ENCODE results near the gene COL13A1.

Gene COL13A1

DNA sequence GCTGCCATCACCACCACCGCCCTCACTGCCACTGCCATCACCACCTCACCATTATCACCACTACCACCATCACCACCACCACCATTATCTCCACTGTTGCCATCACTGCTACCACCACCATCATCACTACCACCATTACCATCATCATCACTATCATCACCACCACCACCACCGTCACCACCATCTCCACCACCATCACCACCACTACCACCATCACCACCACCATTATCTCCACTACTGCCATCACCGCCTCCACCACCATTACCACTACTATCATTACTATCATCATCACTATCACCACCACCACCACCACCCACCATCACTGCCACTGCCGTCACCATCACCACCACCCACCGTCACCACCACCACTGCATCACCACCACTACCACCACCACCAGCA is 9.9 kb upstream of the COL13A1 start:
- no peak for DNase-seq (ENCODE audit: low read depth in 2 of 2)

DNA sequence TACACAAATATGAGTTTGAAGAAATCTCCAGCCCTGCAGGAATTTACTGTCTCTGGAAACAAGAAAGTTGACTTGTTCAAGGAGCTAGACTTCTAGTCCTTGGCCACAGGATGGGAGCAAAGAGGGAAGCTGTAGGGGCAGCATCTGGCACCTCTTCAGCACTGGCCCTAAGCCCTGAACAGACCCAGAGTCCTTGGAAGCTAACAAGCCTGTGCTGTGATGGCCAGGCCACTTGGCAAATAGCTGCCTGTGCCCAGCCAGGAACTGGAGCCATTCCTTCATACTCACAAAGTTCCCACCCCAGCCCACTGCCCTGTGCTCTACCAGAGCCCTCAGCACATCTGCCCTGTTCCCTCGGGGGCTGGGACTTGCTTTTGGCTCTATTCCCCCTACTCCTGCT is 9.4 kb upstream of the COL13A1 start:
- DNase-seq (ENCODE audit: low read depth in 2 of 2), result no peak

- no peak for DNase-seq (ENCODE audit: low read depth in 2 of 2)
These were observed 7.0 kb upstream of the COL13A1 start for GRCh38 chr10:69794673-69795072.

DNA sequence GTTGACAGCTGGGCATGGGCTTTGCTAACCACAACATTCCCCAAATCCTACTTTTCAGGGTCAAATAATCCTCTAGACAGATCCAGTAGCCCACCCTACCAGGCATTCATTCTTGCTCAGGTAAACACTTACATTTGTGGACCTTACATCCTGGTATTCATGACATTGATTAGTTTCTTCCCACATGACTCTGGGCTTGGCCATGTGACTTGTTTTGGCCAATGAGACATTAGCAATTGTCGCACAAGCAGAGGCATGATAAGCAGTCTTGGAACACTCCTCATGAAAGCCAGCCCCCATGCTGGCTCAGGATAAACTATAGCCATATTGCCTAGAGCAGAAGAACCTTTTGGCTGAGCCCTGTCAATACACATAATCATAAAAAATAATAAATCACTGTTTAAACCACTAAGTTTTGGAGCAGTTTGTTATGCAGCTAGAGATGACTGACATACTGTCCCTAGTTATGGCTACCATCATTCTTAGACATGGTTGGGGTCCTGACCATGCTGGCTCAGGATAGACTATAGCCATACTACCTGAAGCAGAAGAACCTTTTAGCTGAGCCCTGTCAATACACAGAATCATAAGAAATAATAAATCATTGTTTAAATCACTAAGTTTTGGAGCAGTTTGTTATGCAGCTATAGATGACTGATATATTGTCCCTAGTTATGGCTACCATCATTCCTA is 6.3 kb upstream of the COL13A1 start:
- no peak for DNase-seq (ENCODE audit: low read depth in 2 of 2)

DNA sequence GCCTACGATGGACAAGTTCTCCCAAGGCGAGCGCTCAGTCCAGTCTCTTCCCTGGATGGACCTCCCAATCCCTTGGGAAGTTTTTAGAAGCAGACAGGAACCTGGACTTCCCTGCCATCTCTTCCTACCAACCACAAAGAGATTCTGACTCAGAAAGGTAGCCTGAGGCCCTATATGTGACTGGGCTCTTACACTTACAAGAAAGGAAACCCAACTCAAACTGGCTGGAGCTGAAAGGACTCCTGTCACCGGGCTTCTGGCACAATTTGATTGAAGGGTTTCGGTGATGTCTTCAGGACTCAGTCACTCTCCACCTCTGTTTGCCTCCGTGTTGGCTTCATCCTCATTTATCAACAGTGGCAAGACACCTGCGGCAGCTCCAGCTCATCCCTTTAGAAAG is 3.7 kb upstream of the COL13A1 start:
- DNase-seq (ENCODE audit: low read depth in 2 of 2), result no peak

DNA sequence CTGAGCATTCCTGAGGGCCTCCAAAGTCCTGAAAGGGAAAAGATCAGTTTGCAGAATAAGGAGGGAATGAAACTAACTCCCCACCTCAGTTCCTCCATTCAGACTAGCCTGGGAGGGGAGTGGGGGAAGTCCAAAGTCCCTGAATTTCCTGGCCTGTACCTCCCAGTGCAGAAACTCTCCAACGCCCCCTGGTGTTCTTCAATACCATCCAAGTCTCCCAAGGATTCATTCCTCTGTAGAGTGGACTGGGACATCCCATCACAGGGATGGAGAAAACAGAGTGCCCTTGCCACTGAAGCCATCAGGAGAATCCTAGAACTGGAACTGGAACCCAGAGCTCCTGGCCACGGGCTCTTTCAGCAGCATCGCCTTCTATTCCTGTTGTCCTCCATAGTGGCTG is 1.6 kb upstream of the COL13A1 start:
- DNase-seq (ENCODE audit: low read depth in 2 of 2), result no peak

GRCh38 chr10:69800665-69801064 is 1.0 kb upstream of the COL13A1 start:
- DNase-seq (ENCODE audit: low read depth in 2 of 2), result no peak

DNA sequence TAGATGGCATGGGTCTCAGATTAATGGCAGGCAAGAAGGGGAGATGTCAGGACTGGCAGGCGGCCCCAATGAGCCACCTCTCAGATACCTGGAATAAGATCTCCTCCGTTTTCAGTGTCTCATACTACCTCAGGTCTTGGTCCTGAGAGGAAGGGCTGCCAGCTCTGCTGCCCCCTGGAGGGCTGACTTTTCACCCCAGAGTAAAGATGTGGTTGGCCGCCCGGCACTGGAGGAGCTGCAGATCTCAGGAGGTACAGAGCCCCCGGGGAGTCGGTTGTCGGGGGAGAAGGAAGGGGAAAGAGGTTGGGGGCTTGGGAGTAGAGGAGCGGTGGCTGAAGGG is 642 bp upstream of the COL13A1 start:
- peak in 1 of 2 experiments; percentile 26 for DNase-seq (ENCODE audit: low read depth in 2 of 2)

GRCh38 chr10:69802424-69803161 is 887 bp downstream of the COL13A1 start:
- DNase-seq (ENCODE audit: low read depth in 2 of 2), result no peak

DNA sequence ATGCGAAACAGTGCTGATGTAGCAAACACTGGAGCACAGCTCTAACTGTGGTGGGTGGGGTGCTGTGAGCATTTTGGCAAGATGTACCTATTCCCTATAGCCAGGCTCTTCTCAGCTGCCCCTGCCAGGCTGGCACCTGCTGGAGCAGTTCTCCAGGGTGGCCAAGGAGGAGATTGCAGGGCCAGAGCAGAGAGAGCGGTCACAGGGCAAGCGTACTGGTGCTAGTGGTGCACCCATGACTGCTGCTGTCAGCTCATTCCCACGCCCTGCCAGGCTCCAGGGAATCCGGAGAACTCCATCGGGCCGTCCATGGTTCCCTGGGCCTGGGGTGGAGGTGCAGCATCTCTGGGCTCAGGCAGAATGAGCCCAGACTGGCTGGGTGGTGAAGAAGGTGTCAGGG is 2.1 kb downstream of the COL13A1 start:
- no peak for DNase-seq (ENCODE audit: low read depth in 2 of 2)

- DNase-seq (ENCODE audit: low read depth in 2 of 2), result no peak
These were observed 3.1 kb downstream of the COL13A1 start for GRCh38 chr10:69804775-69805174.

DNA sequence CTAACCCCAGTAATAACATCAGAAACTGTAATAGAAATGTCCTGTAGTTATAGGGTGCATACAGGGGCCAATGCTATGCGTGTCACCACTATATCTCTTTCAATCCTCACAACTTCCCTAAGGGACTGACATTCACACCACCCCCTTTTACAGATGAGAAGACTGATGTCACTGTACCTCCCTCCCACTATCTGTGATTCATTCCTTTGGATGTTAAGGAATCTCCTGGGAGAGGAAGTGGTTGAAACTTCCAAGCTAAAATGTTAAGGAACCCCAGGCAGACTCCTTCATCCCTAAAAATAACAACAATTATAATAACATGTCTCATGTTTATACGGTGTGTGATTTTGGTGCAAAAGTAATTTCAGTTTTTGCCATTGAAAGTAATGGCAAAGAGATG is 5.4 kb downstream of the COL13A1 start:
- no peak for DNase-seq (ENCODE audit: low read depth in 2 of 2)

GRCh38 chr10:69807696-69808095 is 6.0 kb downstream of the COL13A1 start:
- DNase-seq (ENCODE audit: low read depth in 2 of 2), result no peak

DNA sequence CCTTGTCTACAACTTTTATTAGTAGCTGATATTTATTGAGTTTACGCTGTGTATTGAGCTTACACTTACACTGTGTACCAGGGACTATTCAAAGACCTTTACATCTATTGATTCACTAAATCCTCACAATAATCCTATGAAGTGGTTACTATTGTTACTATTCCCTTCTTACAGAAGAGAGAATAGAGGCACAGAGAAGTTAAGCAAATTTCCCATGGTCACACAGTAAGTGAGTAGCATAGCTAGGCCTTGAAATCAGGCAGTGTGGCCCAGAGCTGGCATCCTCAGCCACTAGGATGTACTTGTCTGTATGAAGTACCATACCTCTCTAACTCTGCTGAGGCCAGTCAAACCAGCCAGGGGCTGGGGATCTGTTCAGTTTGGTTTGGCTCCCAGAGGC is 7.6 kb downstream of the COL13A1 start:
- no peak for DNase-seq (ENCODE audit: low read depth in 2 of 2)

DNA sequence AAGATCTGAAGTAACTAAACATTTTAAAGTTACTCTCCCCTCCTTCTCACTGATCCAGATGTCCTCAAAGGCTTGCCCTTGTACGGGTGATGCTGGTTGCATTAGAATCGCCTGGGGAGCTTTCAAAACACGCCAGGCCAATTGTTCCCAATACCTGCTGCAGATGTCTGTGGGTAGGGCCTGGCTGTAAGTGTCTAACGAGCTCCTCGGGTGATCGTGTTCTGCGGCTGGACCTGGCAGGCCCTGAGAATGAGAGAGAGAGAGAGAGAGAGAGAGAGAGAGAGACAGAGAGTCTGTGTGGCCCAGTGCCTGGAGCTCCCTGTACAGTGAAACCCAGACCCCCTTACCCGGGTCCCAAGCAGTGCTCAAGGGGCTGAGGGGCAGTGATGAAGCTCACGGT is 8.4 kb downstream of the COL13A1 start:
- DNase-seq (ENCODE audit: low read depth in 2 of 2), result no peak

DNA sequence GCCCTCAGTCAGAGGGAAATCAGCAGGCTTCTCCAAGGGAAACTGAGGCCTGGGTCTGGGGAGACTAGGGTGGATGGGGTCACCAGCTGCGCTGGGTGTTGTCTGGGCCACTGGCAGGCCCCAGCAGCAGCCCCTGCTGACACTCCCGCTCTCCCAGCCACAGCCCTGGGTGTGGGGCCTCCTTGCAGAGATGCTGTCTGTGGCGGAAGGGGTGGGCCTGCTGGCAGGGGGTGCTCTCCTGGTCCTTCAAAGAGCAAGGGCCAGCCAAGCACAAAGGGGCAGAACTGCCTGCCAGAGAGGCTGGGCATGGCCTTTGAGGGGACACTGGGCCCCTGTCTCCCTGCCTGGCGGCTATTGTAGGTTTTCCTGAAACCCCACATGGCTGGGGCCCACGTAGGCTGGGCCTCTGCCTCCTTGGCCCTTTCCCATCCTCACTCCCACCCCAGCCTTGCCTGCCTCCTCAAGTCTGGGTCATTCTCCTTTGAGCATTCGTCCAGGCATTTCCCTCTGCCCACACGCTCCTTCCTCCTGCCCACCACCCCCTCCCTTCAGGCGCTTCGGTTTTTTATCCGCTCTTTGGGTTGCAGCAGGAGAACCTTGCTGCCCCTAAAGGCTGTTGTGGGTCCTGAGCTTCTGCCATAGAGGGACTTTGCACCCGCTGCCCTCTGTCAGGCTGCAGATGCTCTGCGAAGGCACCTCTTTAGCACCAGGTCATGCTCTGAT is 9.1 kb downstream of the COL13A1 start:
- DNase-seq (ENCODE audit: low read depth in 2 of 2), result no peak

DNA sequence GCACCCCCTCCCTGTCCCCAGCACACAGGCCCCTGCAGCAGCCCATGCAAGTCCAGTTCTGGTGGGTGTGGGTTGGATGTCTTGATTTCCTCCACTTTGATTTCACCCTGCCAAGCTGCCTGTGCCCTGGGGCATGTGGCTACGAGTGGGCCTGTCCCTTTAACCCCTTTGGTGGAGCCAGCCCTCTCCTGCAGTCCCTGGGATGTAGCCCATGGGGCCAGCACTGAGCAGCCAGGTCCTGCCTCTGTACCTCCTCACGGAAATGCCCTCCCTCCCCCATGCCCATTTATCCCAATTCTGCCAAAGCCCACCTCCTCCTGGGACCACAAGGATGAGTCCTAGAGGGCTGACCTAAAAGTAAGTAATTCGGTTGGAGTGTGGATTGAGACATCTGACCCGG is 11.9 kb downstream of the COL13A1 start:
- no peak for DNase-seq (ENCODE audit: low read depth in 2 of 2)

DNA sequence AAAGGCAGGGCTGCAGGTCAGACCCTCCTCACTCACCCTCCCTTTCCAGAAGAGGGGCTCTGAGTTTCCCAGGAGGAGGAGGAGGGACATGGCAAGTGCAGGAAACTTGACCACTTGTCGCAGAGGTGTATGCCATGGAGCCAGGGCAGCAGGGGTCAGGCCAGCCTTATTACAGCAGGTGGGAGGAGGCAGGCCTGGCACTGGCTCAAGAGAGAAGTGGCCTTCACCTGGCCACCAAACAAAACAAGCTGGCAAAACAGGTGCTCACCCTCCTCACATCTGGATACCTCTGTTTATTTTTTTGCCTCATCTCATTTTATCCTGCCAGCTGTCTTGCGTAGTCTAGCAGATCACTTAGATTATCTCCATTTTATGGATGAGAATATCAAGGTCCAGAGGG is 12.5 kb downstream of the COL13A1 start:
- no peak for DNase-seq (ENCODE audit: low read depth in 2 of 2)

- DNase-seq (ENCODE audit: low read depth in 2 of 2), result no peak
These were observed 13.4 kb downstream of the COL13A1 start for GRCh38 chr10:69815104-69815503.

DNA sequence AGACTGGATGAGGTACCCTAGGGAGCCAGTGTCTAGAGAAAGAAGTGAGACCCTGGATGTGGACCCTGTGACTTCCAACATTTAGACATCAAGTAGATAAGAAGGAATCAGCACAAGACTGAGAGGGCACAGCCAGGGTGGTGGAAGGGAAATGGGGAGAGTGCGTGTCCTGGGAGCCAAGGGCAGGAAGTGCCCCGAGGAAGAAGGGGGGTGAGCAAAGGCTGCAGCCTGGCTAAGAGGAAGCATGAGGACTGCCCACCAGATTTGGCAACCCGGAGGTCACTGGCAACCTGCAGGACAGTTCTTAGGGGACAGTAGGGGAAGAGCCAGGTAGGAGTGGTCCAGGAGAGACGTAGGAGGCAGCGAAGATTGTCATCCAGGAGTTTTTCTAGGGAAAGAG is 14.8 kb downstream of the COL13A1 start:
- no peak for DNase-seq (ENCODE audit: low read depth in 2 of 2)

DNA sequence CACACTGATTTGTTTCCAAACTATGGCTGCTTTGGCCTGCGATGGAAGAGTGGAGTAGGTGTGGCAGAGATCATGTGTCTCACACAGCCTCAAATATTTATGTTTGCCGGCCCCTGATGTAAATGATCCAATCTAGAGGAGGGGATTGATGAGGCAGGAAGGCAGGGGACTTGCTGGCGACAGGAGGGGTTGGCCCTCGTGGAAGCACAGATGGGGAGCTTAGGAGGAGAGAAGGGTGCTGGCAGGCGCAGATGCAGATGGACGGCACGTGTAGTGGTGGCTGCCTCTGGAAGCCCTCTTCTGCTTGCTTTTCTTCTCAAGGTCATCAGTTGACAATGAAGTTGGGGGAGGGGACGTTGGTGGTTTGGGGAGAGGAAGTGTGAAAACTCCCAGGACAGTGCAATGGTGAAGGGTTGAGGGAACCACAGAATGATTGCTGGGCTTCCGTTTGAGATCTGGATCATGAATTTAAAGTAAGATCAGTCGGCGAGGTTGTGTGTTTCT is 15.4 kb downstream of the COL13A1 start:
- no peak for DNase-seq (ENCODE audit: low read depth in 2 of 2)

DNA sequence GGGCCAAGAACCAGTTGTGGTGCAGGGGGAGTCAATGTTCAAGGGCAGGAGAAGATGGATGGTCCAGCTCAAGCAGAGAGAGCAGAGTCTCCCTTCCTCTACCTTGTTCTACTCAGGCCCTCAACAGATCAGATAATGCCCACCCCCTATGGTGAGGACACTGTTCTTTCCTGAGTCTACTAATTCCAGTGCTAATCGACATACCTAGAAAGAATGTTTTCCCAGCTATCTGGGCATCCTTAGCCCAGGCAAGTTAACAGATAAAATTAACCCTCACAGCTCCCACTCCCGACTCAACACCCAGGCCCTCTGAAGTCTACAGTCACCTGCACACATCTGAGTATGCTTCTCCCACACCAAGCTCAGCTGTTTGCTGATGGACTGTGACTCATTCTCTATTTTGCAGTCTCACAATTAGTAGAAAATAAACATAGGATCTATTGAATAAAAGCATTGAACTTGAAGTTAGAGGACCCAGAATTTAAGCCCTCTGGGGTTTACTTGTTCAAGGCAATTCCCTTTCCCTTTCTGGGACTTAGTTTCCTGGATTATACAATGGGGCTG is 17.1 kb downstream of the COL13A1 start:
- no peak for DNase-seq (ENCODE audit: low read depth in 2 of 2)
